NCI-H2107 treated with DMSO at 0.1 percent for 48 hours (cell line): Measurements from ENCODE around the gene PRX.

ENCODE experiments used
- DNase-seq: peaks from one replicate; lab custom pipeline; 2025; ENCODE audit not compliant: unreplicated experiment; lab: John Stamatoyannopoulos, UW

Gene PRX

DNA sequence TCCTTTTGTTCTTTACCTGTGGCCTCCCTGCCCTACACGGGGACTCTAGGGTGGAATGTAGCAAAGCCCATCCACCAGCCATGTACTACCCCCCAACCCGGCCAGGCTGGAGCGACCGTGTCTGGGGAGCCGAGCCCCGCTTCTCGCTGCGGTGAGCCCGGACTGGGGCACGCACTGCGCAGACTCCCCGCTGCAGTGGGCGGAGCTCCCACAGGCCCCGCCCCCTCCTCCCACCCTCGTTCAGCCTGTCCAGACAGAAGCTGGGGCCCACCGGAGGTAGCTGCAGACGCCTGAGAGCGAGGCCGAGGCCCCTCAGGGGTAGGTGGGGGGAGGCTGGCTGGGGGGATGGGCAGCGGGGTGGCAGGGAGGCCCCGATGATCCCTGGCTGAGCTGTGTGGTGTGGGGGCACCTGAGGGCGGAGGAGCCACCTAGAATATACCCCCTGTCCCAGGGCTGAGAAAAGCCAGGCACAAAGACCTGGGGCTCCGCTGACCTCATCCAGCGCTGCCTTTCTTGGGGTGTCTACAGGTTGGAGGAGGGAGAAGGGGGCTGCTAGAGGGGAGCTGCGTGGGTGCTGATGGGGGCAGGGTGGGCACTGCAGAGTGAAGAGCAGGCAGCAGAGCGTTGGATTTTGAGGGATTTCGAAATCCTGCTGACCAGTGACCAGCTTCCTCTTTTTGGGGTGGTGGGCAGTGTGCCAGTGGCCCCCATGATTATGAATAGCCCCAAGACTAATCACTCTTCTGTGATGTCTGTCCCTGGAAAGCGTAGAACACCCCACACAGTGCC lies 47.4 kb downstream of the PRX start:
- DNase-seq = no peak

DNA sequence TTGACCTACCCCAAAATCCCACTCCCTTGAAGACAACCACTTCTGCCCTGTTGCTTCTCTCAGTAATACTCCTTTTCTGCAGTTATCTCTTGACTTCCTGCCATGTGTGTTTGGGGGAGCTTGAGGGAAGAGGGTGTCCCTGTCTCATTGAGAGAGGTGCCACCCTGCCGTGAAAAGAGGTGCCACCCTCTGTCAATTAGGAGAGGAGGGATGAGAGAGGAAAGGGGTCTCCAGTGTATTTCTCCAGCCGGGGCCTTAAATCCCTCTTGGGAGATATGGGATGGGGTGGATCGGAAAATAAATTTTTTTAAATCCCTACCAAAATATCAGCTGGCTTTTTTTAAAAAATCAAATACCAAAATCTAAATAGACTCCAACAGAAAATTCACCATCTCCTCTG lies 48.2 kb downstream of the PRX start:
- DNase-seq = no peak

DNA sequence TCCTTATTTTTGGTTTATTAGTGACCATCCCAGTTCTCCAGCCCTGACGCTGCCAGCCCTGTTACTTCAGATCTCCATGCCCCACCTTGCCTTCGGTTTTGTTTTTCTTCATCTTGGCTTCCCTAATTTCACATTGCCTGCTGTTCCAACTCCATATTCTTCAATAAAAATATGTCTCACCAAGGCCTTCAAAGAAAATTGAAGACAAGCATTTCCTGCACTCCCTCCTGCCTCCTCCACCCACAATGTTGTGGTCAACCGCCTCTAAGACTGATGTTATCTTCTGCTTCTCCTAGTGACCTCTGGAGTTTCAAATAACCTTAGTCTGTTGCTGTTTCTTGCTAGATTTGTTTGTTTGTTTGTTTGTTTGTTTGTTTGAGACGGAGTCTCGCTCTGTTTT lies 50.1 kb downstream of the PRX start:
- DNase-seq = no peak

DNA sequence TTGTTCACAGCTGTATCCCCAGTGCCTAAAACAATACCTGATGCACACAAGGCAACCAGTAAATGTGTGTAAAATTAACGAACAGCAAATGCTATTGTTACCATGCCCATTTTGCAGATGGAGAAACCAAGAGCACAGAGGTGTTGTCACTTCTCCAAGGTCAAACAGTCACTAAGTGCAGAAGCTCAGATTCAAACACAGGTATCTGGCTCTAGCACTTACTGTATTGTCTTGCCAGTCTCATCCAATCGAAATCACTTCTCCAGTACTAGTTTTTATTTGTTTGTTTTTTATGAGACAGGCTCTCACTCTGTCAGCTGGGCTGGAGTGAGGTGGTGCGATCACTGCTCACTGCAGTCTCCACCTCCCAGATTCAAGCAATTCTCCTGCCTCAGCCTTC lies 51.0 kb downstream of the PRX start:
- DNase-seq = no peak

DNA sequence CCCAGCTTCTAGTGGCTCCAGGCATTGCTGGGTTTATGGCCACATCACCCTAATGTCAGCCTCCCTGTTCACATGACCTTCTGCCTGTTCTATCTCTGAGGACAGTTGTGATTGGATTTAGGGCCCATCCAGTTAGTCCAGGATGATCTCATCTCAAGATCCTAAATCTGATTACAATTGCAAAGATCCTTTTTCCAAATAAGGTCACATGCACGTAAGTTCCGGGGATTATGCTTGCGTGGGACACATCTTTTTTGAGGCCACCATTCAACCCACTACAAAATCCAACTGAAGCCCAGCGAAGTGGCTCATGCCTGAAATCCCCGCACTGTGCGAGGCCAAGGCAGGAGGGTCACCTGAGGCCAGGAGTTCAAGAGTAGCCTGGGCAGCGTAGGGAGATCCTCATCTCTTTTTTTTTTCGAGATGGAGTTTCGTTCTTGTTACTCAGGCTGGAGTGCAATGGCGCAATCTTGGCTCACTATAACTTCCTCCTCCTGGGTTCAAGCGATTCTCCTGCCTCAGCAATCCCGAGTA lies 52.4 kb downstream of the PRX start:
- DNase-seq = no peak

DNA sequence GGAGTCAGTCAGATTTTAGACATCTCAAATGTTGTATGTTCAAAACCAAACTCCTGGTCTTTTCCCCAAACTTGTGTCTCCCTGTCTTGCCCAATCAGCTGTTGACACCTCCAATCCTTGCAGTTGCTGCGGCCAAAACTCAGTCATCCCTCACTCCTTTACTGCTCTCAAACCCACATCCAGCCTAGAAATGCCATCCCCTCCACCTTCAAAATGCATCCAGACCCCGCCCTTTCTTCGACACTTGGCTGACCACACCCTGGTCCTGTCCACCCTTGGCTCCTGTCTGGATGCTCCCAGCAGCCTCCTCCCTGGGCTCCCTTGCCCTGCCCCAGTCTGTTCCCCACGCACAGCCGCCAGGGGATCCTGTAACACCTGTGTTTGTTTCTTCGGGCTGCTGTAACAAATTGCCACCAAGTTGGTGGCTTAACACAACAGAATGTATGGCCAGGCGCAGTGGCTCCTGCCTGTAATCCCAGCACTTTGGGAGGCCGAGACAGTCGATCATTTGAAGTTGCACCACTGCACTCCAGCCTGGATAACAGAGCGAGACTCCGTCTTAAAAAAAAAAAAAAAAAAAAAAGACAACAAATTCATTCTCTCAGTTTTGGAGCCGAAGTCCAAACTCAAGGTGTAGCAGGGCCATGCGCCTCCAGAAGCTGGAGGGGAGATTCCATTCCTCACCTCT lies 53.0 kb downstream of the PRX start:
- no peak for DNase-seq

DNA sequence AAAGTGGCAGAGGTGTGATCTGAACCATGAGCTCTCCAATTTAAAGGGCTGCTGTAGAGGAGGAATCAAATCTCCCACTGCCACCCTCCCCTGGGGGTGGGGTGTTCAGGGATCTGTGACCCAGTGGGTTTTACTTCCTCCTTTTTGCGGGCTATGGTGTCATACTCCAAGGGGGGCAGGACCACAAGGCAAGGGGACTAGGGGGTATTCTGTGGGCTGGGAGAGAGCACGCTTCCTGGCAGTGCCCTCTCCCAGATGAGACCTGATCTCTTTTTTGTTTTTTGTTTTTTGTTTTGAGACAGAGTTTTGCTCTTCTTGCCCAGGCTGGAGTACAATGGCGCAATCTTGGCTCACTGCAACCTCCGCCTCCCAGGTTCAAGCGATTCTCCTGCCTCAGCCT lies 54.4 kb downstream of the PRX start:
- DNase-seq = no peak

DNA sequence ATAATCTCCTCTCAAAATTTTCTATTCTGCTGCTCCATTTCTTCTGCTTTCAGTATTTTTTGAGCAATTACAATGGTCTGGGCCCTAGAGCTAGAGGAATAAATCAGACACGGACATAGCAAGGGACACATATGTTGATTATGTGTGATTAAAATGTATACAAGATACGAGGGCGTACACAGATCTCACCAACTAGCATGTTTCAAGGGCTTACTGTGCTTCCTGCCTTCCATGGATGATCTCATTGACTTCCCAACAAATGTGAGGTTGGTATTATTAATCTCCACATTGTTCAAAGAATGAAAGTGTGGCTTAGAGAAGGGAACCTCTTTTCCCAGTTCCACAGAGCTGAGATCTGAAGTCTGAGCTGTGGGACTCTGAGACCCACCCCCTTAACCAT lies 55.5 kb downstream of the PRX start:
- DNase-seq = no peak

DNA sequence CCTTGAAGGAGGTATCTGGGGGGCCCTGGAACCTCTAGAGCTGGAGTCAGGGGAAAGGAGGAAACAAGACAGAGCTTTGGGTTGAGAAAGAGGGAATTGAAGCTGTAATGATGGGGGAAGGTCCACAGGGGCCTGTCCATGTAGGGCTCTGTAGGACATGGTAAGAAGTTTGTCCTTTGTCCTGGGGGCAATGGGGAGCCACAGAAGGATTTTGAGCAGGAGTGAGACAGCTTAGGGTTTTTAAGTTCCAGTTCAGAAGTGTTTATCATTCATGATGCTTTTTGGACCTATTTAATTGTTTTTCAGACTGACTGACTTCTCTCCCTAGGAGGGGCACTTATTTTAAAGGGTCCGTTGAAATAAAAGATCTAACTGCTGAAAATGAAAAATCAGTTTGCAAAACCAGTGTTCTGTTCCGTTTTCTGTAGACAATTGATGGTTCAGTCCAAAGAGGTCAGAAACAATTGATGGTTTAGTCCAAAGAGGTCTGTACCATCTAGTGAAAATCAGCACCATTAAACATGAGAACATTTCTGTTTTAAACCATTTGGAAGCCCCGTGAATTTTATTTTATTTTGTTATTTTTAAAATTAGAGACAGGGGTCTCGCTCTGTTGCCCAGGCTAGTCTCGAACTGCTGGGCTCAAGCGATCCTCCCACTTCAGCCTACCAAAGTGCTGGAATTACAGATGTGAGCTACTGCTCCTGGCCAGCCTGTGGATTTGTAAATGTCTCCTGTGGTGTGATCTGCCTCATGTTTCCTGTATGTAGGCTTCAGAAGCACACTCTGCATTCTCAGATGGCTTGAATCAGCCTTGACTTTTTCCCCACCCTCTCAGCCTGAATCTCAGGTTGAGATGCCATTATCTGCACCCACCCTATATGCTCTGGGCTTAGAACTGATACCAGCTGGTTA lies 56.2 kb downstream of the PRX start:
- no peak for DNase-seq

DNA sequence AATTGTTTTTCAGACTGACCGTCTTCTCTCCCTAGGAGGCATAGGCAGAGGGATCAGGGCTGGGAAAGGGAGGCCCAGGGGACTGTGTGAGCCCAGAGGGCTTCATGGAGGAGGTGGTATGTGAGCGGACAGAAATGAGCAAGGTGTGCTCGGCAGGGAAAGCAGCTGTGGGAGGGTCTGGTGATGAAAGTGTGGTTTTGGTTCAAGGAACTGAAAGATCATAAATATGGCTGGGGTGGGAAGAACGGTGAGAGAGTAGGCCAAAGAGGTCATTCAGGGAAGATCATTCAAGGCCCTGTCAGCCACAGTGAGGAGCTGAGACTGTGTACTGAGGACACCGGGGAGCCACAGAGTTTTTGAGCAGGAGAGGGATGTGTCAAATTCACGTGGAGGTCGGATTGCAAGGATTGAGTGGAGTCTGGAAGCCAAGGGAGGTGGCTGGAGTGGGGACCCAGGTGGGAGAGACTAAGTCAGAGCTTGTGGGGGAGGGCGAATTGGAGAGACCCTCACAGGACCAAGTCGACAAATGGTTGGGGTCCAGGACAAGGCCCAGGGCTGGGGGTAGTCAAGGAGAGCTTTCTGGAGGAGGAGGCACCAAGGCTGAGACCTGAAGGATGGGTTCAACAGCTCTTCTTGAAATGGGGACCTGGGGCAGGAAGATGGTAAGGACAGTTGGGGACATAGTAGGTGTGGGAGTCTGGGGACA lies 57.0 kb downstream of the PRX start:
- DNase-seq = no peak

DNA sequence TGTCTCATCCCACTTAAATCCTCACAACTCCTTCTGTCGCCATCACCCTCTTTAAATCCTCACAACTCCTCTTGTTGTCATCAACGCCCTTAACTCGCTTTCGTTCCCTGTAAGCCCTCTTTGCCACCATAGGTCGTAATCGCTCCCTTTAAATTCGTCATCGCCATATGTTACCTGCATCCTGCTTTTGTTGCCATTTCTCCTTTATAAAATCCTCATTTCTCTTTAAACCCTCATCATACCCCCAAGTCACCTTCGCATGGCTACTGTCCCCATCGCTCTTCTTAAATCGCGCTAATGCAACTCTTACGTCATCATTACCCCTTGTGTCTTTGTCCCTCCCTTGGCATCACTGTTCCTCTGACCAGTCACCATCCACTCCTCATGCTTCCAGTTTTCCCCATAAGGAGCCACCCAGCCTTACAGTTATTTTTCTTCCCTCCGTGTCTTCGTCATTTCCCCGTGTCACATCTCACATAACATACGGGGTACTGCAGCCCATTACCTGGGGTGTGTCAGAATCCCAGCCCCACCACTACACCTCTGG lies 64.1 kb downstream of the PRX start:
- DNase-seq = peak; percentile 47

DNA sequence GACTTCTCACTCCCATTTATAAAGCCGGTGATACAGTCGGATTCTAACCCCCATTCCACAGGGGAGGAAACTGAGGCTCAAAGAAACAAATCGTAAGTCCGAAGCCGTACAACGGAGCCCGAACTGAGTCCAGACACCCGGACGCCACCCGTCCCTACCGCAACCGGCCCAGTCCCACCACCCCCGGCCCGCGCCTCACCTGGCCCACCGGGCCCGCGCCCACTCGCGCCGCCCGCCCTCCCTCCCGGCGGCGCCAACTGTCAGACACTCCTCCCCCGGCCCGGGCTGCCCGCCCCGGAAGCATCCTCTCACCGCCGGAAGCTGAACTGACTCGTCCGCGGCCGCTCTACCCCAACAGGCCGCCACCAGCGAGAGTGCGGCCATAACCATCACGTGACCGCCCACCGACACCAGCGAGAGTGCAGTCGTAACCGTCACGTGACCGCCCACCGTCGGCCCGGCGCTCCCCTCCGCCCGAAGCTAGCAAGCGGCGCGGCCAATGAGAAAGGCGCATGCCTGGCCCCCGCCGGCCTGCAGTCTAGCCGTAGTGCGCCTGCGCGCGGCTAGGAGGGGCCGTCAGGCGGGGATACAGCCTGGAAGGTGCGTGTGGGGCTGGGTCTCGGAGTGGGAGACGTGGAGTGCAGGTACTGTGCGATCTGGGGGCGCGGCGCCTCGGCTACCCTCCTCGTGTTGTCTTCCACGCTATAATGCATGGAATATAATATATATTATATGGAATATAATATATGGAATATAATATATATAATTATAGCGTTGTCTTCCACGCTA lies 64.9 kb downstream of the PRX start, which contains the start of the genes C19orf47 and PLD3:
Gene C19orf47 (minus strand): TSS at position 273 of the 789 bp plus-strand sequence. CDS start 6,540 bp downstream, outside the sequence.
Gene PLD3 (plus strand): TSS at position 571 of the 789 bp plus-strand sequence. CDS start 17,789 bp downstream, outside the sequence.
- DNase-seq = peak; percentile 93

DNA sequence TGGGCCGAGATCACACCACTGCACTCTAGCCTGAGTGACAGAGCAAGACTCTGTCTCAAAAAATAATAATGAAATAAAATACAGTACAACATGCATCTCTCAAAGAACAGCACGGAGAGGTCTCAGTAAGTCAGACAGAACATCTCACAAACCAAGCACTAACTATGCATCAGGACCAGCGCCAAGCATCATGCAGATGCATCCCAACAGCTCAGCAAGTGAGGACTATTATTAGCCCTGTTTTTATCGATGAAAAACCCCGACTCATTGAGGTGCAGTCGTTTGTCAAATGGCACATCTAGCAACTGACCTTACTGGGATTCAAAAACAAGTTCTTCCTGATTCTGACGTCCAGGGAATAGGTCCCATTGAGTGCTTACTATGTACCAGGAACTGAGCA lies 68.8 kb downstream of the PRX start:
- DNase-seq = no peak
